GM19372 (cell line): ENCODE measurements around the gene ZFYVE16.
A peak's percentile ranks its signal among the peaks of the same experiment; 100 is the strongest.
"Not testable (repeated sequence)": the region's sequence is repeated elsewhere in the genome, so short reads cannot be mapped to it uniquely, and the experiment has no call there.

ENCODE experiments used
- ATAC-seq: cut with Tn5 transposase; IDR thresholded peaks from one replicate; pipeline ENCODE4 v1.9.1; 2021; ENCODE audit warnings: mild to moderate bottlenecking, low read depth, moderate library complexity; ENCODE audit not compliant: unreplicated experiment

ZFYVE16 gene

DNA sequence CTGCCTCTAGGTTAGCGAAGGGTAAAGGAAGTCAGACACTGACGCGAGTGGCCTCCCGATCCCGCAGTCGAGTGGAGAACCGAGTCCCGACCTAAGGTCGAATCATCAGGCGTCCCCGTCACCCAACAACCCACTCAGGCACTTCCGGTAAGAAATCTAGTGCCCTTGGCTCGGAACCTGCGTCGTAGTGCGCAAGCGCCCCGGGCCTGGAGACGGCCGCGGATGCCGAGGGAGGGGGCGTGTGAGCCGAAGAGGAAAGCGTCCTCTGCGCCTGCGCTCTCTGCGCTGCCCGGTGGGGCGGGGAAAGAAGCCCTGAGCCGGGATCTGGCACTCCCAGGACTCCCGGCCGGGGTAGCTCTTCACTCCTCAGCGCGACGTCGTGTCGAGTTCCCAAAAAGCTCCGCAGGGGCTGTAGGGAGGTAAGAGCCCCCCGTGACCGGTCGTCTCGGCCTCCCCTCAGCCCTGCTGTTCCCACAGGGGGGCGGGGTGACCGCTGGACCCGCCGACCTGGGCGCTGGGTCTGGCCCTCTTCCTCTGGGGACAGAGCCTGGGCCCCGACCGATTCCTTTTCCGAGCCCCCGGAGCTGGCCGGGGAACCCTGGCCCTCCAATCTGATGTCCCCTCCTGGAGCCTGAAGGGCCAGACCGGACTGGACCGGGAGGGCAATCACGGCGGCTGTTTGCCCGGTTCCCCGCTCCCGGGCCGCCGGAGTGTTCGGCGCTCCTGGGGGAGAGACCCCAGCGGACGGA lies at the start of gene ZFYVE16:
ZFYVE16 (plus strand) TSS at position 330 of the 749 bp plus-strand sequence. CDS start 26,084 bp downstream, outside the sequence.
- peak; percentile 91 for ATAC-seq

GRCh38 chr5:80360914-80361444 lies 46.9 kb upstream of the ZFYVE16 start:
- no peak for ATAC-seq

- ATAC-seq, result no peak
Measured at GRCh38 chr5:80364892-80365291, 43.0 kb upstream of the ZFYVE16 start.

DNA sequence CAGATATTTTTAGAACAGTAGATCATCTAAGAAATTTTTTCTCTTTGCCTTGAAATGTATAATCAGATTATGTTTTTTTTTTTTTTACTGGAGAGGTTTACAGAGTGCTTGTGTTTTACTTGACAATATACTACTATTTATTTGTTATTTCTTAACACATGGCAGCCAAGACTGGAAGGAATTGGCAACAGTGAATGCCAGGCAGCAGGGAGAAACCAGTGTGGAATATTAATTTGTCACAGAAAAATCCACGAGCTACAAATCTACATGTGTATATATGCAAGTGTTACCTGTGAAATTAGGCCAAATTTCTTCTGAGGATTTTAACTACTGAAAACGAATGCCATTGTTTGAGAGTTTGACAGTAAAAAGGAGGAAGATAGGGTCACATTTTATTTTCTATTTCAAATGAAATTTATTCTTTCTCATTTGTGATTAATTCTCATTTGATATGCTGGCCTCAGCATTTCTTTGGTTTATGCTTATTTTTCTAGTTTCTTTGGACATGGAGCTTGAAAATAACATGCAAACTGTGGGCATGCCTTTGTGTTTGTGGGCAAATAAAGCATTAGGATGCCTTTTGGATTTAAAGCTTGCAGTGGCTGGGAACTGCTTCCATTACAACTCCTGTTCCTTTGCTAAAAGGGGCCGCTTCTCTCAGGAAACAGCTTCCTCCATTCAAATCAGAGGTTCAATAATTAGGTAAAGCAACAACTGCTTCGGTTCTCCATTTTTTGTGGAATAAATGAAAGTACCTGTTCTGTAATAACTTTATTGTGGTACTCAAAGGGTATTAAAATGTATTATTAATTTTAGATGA lies 39.0 kb upstream of the ZFYVE16 start:
- no peak for ATAC-seq

DNA sequence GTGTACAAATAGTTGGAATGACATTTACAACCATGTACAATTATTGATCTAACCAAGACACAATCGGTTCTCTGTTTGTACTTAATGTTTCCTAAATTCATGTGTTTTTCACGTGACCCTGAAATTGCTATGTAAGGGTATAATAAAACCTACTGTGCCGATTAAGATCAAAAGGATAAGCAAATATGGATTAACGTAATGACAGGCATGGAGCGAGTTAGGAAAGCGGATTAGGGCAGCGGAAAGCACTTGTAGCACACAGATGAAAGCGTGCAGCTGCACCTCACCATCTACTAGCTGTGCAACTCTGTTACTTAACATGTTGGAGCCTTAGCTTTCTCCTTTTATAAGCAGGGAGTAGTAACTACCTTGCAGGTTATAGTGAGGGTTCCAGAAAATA lies 38.3 kb upstream of the ZFYVE16 start:
- ATAC-seq, result no peak

GRCh38 chr5:80370390-80370789 lies 37.5 kb upstream of the ZFYVE16 start:
- ATAC-seq, result no peak

DNA sequence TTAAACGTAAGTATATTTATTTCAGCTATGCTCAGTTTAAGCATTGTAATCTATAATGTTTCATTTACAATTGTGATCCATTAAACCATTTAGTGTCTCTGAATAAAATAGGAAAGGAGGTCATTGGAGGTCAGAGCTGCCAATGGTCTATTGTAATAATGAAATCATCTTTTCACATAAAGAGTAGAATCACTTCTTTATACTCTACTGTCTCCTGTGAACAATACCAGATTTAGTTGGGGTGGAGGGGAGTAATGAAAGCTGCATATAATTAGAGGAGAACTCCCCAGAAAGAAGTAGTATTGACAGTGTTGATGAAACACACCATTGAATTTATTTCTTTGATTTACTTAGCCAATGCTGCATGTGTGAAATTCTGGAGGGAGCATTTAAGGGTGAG lies 35.1 kb upstream of the ZFYVE16 start:
- no peak for ATAC-seq

DNA sequence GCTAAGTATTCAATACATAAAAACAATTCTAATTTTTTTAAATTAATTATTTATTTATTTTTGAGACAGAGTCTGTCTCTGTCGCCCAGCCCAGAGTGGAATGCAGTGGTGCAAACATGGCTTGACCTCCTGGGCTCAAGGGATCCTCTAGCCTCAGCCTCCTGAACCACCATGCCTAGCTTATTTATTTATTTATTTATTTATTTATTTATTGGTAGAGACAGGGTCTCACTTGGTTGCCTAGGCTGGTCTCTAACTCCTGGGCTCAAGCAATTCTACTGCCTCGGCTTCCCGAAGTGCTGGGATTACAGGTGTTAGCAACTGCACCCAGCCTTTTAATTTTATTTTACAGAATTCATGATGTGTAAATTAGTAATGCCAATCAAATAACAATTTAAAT lies 33.7 kb upstream of the ZFYVE16 start:
- ATAC-seq, result no peak

- ATAC-seq, result no peak
Measured at GRCh38 chr5:80376557-80376956, 31.3 kb upstream of the ZFYVE16 start.

- ATAC-seq, result no peak
Measured at GRCh38 chr5:80382488-80382887, 25.4 kb upstream of the ZFYVE16 start.

DNA sequence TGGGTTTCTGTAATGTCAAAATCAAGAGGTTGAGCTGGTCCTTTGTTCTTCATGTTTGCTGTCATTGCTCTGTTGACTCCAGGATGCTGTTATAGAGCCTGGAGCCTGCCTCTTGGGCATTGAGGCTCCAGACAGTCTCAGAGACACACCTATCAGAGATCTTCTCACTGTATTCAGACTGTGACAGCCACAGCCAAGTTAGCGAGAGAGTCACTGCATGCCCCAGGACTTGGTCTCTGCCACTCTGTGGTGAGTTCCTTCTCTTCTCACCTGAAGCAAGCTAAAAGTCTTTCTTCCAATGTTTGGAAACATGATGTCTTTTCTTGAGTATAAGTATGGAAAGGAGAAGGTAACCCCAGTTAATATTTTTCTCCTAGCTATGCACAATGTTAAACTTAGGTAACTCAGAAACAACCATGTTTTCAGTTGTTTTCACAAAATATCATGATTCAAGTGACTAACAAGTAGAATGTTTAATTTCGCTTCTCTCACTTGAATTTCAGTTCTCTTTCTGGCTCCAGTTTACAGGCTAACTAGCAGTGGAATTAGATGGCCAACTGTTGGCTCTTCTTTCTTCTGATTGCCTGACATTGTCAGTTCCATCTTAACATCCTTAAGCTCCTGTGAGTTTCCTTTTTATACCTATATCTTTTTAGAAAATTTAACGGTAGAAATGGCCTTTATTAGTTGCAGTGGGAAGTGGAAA lies 20.6 kb upstream of the ZFYVE16 start:
- ATAC-seq, result peak; percentile 70

- no peak for ATAC-seq
Measured at GRCh38 chr5:80389580-80389979, 18.3 kb upstream of the ZFYVE16 start.

GRCh38 chr5:80390413-80390812 lies 17.5 kb upstream of the ZFYVE16 start:
- not testable (repeated sequence) for ATAC-seq

GRCh38 chr5:80391267-80391666 lies 16.6 kb upstream of the ZFYVE16 start:
- ATAC-seq, result not testable (repeated sequence)

DNA sequence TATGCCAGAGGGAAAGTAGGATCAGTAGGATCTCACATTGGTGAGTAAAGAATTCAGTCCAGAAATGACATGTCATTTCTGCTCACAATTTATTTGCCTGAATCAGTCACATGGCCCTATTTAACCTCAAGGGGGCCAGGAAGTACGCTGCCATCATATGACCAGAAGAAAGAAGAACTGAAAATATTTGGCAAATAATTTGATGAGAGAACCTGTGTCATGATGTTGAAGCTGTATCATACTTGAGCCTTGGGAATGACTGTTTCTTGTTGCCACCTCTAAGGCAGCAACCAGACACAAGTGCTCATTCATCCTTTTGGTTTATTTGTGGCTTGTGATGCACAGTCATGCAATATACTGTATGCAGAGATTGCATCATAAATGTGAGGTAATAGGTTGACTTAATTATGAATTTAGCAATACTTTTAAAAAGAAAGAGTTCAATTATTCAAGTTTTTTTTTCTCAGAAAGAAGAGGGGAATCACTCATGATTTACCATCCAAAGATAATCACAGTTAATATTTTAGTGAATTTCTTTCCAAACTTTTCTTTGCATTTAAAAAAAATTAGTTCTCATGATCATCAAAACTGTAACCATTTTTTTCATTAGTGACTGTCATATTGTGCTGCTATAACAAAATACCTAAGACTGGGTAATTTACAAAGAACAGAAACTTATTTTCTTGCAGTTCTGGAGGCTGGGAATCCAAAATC lies 8.2 kb upstream of the ZFYVE16 start:
- no peak for ATAC-seq

DNA sequence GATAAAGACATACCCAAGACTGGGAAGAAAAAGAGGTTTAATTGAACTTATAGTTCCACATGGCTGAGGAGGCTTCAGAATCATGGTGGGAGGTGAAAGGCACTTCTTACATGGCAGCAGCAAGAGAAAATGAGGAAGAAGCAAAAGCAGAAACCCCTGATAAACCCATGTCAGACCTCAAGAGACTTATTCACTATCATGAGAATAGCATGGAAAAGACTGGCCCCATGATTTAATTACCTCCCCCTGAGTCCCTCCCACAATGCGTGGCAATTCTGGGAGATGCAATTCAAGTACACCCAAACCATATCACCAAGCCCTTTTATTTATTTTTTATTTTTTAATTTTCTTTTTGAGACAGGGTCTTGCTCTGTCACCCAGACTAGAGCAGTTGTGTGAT lies 7.5 kb upstream of the ZFYVE16 start:
- ATAC-seq, result not testable (repeated sequence)

DNA sequence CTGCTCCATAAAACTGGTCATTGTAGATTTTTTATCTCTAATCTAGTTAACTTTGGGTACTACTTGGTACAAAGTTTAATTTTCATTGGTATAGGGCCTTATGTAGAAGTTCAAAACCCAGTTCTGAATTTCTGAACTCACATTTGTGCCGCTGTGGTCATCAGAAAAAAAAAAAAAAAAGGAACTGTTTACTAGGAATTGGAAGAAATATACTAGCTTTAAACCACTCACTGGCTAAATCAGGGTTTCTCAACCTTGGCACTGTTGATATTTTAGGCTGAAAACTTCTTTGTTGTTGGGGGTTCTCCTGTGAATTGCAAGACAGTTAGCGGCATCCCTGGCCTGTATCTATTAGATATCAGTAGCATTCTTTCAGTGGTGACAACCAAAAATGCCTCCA lies 4.1 kb upstream of the ZFYVE16 start:
- no peak for ATAC-seq

DNA sequence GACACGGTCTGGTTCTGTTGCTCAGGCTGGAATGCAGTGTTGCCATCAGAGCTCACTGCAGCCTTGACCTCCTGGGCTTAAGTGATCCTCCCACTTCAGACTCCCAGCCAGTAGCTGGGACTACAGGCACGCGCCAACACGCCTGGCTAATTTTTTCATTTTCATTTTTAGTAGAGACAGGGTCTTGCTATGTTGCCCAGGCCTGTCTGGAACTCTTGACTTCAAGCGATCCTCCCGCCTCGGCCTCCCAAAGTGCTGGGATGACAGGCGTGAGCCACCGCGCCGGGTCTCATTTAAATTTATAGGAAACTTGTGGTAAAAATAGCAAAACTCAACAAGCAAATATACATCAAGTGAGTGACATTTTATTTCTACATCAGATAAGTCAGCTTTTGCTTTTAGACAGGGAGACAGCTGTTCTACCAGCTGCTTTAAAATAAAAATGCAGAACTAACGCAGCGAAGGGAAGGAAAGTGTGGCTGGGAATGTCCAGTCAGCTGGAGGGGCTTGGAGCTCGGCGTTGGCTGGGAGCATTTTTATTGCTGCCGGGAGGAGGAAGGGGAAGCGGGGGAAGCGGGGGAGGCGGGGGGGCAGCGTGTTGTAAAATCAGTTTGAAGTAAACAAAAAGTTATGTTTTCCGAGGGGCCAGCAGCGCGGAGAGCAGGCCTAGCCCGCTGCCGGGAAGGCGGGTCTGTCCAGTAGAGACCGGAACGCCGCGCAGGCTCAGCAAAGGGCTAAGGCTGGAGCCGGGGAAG lies 707 bp upstream of the ZFYVE16 start:
- no peak for ATAC-seq

GRCh38 chr5:80408484-80409366 lies 861 bp downstream of the ZFYVE16 start:
- ATAC-seq, result no peak
